Measurements from ENCODE around the gene LSM5.

DNA sequence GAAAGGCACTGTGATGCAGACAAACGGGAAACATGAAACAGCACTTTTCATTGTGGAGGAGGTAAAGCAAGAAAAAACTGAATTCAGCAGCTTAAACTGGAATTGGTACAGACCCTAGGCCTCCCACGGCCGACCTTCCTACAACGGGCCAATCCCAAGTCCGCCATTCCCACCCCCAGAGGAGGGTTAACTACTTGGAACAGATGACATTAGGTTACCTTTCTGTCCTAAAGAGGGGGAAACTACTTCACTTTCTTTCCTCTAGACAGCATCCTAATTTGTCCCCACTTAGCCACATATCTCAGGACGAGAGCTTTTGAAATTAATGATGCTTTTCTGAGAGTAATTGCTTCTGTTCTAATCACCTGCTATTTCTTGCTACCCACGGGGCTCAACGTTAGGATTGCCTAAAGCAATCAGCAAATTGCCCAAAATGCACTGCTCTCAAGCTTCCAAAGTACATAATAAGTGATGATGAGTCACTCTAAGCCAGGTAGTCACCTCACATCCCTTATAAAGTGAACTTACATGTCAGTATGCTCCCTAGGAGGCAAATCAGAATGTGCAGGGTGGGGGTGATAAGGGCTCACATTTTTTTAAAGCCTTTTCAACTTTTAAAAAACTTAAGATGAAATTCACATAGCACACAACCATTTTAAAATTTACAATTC is 36.7 kb downstream of the LSM5 start:
- TF ChIP-seq POLR2A (IDR thresholded peaks at IDR 0.05), result no peak
- TF ChIP-seq, protein P1, sequence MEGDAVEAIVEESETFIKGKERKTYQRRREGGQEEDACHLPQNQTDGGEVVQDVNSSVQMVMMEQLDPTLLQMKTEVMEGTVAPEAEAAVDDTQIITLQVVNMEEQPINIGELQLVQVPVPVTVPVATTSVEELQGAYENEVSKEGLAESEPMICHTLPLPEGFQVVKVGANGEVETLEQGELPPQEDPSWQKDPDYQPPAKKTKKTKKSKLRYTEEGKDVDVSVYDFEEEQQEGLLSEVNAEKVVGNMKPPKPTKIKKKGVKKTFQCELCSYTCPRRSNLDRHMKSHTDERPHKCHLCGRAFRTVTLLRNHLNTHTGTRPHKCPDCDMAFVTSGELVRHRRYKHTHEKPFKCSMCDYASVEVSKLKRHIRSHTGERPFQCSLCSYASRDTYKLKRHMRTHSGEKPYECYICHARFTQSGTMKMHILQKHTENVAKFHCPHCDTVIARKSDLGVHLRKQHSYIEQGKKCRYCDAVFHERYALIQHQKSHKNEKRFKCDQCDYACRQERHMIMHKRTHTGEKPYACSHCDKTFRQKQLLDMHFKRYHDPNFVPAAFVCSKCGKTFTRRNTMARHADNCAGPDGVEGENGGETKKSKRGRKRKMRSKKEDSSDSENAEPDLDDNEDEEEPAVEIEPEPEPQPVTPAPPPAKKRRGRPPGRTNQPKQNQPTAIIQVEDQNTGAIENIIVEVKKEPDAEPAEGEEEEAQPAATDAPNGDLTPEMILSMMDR (IDR thresholded peaks at IDR 0.05), result no peak
